K562 (cell line): ENCODE data around the gene NUP43. TPM values are rescaled to one million over a fixed set of nuclear protein-coding genes. Genes with fewer than 3 reads are reported as not detected.

Source experiments
- ARID1B ChIP-seq: fragments of 450-650 bp; IDR thresholded peaks from 2 replicates; pipeline ENCODE4 v1.6.1; 2016; ENCODE audit warnings: antibody characterized with exemption, mild to moderate bottlenecking, inconsistent platforms
- CBFB ChIP-seq: sonication (generic); formaldehyde crosslinking; IDR thresholded peaks from 2 replicates; pipeline ENCODE4 v1.4.0; 2020; ENCODE audit warnings: mild to moderate bottlenecking, missing genetic modification reagents
- KDM5B ChIP-seq: fragments of 200-600 bp; sonication (generic); IDR thresholded peaks from 2 replicates; pipeline ENCODE4 v1.6.1; 2012; ENCODE audit warnings: low read depth, mild to moderate bottlenecking, moderate library complexity, low read length, control low read depth, inconsistent platforms; ENCODE audit not compliant: insufficient replicate concordance
- KLF1 ChIP-seq: fragments of 450-650 bp; IDR thresholded peaks from 2 replicates; pipeline ENCODE4 v1.6.1; 2016; ENCODE audit warnings: missing genetic modification characterization, missing compliant biosample characterization
- MIER1 ChIP-seq: fragments of 450-650 bp; IDR thresholded peaks from 2 replicates; pipeline ENCODE4 v1.6.1; 2016; ENCODE audit warnings: antibody characterized with exemption, mild to moderate bottlenecking, low read depth
- NFYB ChIP-seq: IDR thresholded peaks from 2 replicates; pipeline ENCODE4 v1.6.1; 2011; ENCODE audit warnings: mild to moderate bottlenecking, moderate library complexity; ENCODE audit not compliant: insufficient read length; ENCODE audit errors: extremely low read depth
- NKRF ChIP-seq: fragments of 450-650 bp; IDR thresholded peaks from 2 replicates; pipeline ENCODE4 v1.6.1; 2016; ENCODE audit warnings: borderline replicate concordance
- POLR2G ChIP-seq: fragments of 200-400 bp; formaldehyde crosslinking; IDR thresholded peaks from 2 replicates; pipeline ENCODE4 v1.6.1; 2017; ENCODE audit warnings: low read depth, mild to moderate bottlenecking, antibody characterized with exemption, low read length, moderate library complexity
- SNIP1 ChIP-seq: fragments of 450-650 bp; IDR thresholded peaks from 2 replicates; pipeline ENCODE4 v1.7.1; 2017; ENCODE audit warnings: low read depth, mild to moderate bottlenecking
- SRSF9 ChIP-seq: fragments of 200-400 bp; formaldehyde crosslinking; IDR thresholded peaks from 2 replicates; pipeline ENCODE4 v1.6.1; 2017; ENCODE audit warnings: low read depth, low read length, borderline replicate concordance
- U2AF1 ChIP-seq: fragments of 200-400 bp; formaldehyde crosslinking; optimal IDR thresholded peaks from 2 replicates; pipeline ENCODE3; 2017; ENCODE audit warnings: mild to moderate bottlenecking, low read depth, low read length, moderate library complexity
- ZNF12 ChIP-seq: sonication (generic); formaldehyde crosslinking; IDR thresholded peaks from 2 replicates; pipeline ENCODE4 v1.4.0; 2020; ENCODE audit warnings: mild to moderate bottlenecking, missing genetic modification reagents
- ZNF239 ChIP-seq: fragments of 250-450 bp; sonication (Bioruptor Pico); IDR thresholded peaks from 2 replicates; pipeline ENCODE4 v1.4.0; 2020; ENCODE audit warnings: mild to moderate bottlenecking
- ZNF316 ChIP-seq: fragments of 450-650 bp; IDR thresholded peaks from 2 replicates; pipeline ENCODE4 v1.6.1; 2016
- ZNF398 ChIP-seq: fragments of 250-450 bp; sonication (Bioruptor Pico); IDR thresholded peaks from 2 replicates; pipeline ENCODE4 v1.8.0; 2021; ENCODE audit warnings: moderate library complexity, mild to moderate bottlenecking, inconsistent platforms
- ZNF408 ChIP-seq: fragments of 250-450 bp; sonication (Bioruptor Pico); IDR thresholded peaks from 2 replicates; pipeline ENCODE4 v1.4.0; 2020; ENCODE audit warnings: low read depth, mild to moderate bottlenecking, moderate library complexity
- ZNF507 ChIP-seq: conservative IDR thresholded peaks from 2 replicates; pipeline ENCODE4 v1.6.1; 2017; ENCODE audit warnings: missing genetic modification characterization, missing compliant biosample characterization
- ZNF764 ChIP-seq: fragments of 250-450 bp; sonication (Bioruptor Pico); IDR thresholded peaks from 2 replicates; pipeline ENCODE4 v1.4.0; 2020; ENCODE audit warnings: low read depth, mild to moderate bottlenecking, moderate library complexity
- polyA plus RNA-seq, 8 experiments: library from polyadenylated mRNA; depleted of rRNA in 4 of 8; stranded (reverse) in 5 of 8; unstranded in 3 of 8; fragments of >200 nt; fragmentation: Nextera tagmentation in 2 of 8; fragmentation: Illumina TruSeq in 1 of 8; extraction: Ambion mirVana in 2 of 8; extraction: Trizol in 1 of 8; gene quantifications; 2 replicates each; pipeline versions ENCODE4 v1.2.1 to v1.2.3, GENCODE V29; 2011 to 2014; ENCODE audit warnings: inconsistent platforms in 1 of 8, missing spikeins in 1 of 8
- total RNA-seq, 7 experiments: library from RNA; depleted of rRNA in 6 of 7; stranded (reverse); fragments of >200 nt in 6 of 7; fragmentation: Illumina TruSeq in 2 of 7; extraction: Trizol in 2 of 7; gene quantifications; 2 replicates each; pipeline versions ENCODE4 v1.2.1 to v1.2.3, GENCODE V29; 2011 to 2021; ENCODE audit warnings: low replicate concordance in 1 of 7
- TF ChIP-seq, protein P1 (sequence below), 2 experiments: fragments of 250-450 bp in 1 of 2; fragments of 450-650 bp in 1 of 2; sonication (Bioruptor Pico) in 1 of 2; IDR thresholded peaks; 2 replicates each; pipeline versions ENCODE4 v1.6.1 to v1.8.0; 2016 to 2021; ENCODE audit warnings: mild to moderate bottlenecking in 2 of 2, moderate library complexity in 2 of 2, missing compliant biosample characterization in 1 of 2, missing genetic modification characterization in 1 of 2
- TF ChIP-seq, protein P2 (sequence below): IDR thresholded peaks from 2 replicates; pipeline ENCODE4 v1.6.1; 2011; ENCODE audit warnings: borderline replicate concordance, low read depth, mild to moderate bottlenecking, moderate library complexity, low read length; ENCODE audit not compliant: insufficient read depth, poor library complexity, severe bottlenecking
- TF ChIP-seq, protein P3 (sequence below): fragments of 250-450 bp; sonication (Bioruptor Pico); IDR thresholded peaks from 2 replicates; pipeline ENCODE4 v1.5.0; 2021

The NUP43 gene
- total and polyA plus RNA-seq, 9 of the 15 experiments (the other 6 are each of a cell fraction or from before 2014, with no cell fraction given) = 28.9 to 136 (median 67.4) TPM

- no peak for TF ChIP-seq SRSF9
- TF ChIP-seq ZNF316 = peak; percentile 32; the same call in 1 of the 2 replicates
- no peak for TF ChIP-seq KDM5B
- TF ChIP-seq ZNF764 (CRISPR knock-in tag) = no peak
- TF ChIP-seq ZNF408 = no peak
- no peak for TF ChIP-seq ZNF398
- TF ChIP-seq, protein P1, sequence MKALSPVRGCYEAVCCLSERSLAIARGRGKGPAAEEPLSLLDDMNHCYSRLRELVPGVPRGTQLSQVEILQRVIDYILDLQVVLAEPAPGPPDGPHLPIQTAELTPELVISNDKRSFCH (CRISPR knock-in tag; IDR thresholded peaks at IDR 0.05) = no peak
- TF ChIP-seq, protein P1 (tag; IDR thresholded peaks at IDR 0.05) = peak; percentile 37; the same call in 1 of the 2 replicates
- peak; percentile 98 for TF ChIP-seq ARID1B
- TF ChIP-seq KLF1 (tag) = no peak
- TF ChIP-seq CBFB = no peak
- no peak for TF ChIP-seq ZNF507
- TF ChIP-seq NKRF = peak; percentile 50
- no peak for TF ChIP-seq U2AF1
- peak; percentile 76; the same call in 1 of the 2 replicates for TF ChIP-seq MIER1
- no peak for TF ChIP-seq NFYB
- TF ChIP-seq, protein P2, sequence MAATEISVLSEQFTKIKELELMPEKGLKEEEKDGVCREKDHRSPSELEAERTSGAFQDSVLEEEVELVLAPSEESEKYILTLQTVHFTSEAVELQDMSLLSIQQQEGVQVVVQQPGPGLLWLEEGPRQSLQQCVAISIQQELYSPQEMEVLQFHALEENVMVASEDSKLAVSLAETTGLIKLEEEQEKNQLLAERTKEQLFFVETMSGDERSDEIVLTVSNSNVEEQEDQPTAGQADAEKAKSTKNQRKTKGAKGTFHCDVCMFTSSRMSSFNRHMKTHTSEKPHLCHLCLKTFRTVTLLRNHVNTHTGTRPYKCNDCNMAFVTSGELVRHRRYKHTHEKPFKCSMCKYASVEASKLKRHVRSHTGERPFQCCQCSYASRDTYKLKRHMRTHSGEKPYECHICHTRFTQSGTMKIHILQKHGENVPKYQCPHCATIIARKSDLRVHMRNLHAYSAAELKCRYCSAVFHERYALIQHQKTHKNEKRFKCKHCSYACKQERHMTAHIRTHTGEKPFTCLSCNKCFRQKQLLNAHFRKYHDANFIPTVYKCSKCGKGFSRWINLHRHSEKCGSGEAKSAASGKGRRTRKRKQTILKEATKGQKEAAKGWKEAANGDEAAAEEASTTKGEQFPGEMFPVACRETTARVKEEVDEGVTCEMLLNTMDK = no peak
- no peak for TF ChIP-seq POLR2G
- TF ChIP-seq SNIP1 = no peak
- TF ChIP-seq ZNF239 (CRISPR knock-in tag) = peak; percentile 81
- TF ChIP-seq ZNF12 (CRISPR knock-in tag) = no peak
- TF ChIP-seq, protein P3, sequence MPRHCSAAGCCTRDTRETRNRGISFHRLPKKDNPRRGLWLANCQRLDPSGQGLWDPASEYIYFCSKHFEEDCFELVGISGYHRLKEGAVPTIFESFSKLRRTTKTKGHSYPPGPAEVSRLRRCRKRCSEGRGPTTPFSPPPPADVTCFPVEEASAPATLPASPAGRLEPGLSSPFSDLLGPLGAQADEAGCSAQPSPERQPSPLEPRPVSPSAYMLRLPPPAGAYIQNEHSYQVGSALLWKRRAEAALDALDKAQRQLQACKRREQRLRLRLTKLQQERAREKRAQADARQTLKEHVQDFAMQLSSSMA = no peak
Observed at GRCh38 chr6:149728499-149729234, 17.7 kb downstream of the NUP43 start (continued).
